ENCODE data around the gene NUAK2.

The NUAK2 gene

DNA sequence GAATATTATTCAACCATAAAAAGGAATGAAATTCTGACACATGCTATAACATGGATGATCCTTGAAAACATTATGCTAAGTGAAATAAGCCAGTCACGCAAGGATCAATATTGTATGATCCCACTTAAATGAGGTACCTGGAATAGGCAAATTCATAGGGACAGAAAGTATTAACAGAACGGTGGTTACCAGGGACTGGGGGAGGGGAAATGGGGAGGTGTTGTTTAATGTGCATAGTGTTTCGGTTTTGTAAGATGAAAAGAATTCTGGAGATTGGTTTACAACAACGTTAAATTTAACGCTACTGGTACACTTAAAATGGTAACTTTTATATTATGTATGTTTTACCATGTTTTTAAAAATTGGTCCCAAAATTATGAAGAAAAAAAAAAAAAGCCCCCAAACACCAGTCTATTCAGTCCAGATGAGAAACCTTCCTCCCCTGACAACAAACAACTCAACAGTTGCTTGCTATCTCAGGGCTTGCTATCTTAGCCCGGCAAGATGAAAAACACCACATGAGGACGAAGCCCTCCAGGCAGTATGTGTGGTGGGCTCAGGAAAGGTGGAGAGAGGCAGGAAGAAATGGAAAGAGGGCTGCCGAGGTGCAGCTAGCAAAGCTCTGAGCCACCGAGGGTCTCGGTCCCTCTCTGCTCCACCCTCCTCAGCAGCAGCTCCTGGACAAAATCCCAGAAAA, 8.5 kb downstream of the NUAK2 start:
- Histone ChIP-seq H3K4me2 (ENCODE audit: low read length) (no peak overlapping the region), H3K27ac (peak overlapping the region; percentile 11), H3K36me3 (ENCODE audit: control insufficient read depth, insufficient read depth, low read length) (no peaks in the 10 kb centered on the region), H3K27me3 (ENCODE audit: control insufficient read depth, insufficient read depth, low read length) (no peaks in the 10 kb centered on the region), H2AFZ (no peak overlapping the region), H3K9ac (no peak overlapping the region), H3K9me3 (ENCODE audit: control insufficient read depth, low read length) (no peaks in the 10 kb centered on the region), H3K4me1 (peaks cover 18% of the 10 kb centered on the region), H3K79me2 (peaks cover 34% of the 10 kb centered on the region), H3K4me3 (ENCODE audit: low read depth, low read length) (no peak overlapping the region)
- TF ChIP-seq, protein P1, sequence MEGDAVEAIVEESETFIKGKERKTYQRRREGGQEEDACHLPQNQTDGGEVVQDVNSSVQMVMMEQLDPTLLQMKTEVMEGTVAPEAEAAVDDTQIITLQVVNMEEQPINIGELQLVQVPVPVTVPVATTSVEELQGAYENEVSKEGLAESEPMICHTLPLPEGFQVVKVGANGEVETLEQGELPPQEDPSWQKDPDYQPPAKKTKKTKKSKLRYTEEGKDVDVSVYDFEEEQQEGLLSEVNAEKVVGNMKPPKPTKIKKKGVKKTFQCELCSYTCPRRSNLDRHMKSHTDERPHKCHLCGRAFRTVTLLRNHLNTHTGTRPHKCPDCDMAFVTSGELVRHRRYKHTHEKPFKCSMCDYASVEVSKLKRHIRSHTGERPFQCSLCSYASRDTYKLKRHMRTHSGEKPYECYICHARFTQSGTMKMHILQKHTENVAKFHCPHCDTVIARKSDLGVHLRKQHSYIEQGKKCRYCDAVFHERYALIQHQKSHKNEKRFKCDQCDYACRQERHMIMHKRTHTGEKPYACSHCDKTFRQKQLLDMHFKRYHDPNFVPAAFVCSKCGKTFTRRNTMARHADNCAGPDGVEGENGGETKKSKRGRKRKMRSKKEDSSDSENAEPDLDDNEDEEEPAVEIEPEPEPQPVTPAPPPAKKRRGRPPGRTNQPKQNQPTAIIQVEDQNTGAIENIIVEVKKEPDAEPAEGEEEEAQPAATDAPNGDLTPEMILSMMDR (IDR thresholded peaks at IDR 0.05): no peak

DNA sequence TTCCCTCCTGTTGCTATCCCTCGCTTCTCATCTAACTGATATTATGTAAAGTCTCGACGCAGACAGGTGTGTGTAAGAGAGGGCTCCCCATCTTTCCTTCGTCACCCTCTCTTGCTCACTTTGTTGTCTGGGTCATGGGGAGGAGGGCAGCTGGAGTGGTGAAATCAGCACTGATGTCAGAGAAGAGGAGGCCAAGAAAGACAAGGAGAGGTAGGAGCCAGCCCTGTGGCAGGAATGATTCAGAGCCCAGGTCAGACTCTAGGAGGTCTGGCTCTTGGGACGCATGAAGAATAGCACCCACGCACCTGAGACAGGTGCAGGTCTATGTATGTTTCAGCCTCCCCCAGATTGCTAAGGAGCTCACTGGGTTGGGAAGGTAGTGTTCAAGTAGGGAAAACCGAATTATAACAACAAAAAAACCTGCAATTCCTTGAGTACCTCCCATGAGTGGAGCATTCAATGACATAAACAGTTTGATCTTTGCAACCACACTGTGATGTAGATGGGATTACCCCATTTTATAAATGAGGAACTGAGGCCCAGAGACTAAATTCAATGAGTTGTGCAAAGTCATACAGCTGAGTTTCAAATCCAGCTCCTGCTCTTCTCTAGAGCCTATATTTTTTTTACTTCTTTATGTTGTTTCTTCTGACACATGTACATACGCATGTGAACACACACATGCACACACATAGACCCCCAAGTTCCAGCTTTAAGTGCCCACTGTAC, 10.4 kb downstream of the NUAK2 start:
- Histone ChIP-seq H3K27ac (no peak overlapping the region), H3K36me3 (ENCODE audit: control insufficient read depth, insufficient read depth, low read length) (no peaks in the 10 kb centered on the region), H3K9me3 (ENCODE audit: control insufficient read depth, low read length) (no peaks in the 10 kb centered on the region), H3K4me2 (ENCODE audit: low read length) (no peak overlapping the region), H3K79me2 (peaks cover 34% of the 10 kb centered on the region), H3K4me1 (peaks cover 3% of the 10 kb centered on the region), H2AFZ (no peak overlapping the region), H3K4me3 (ENCODE audit: low read depth, low read length) (no peak overlapping the region), H3K9ac (no peak overlapping the region), H3K27me3 (ENCODE audit: control insufficient read depth, insufficient read depth, low read length) (no peaks in the 10 kb centered on the region)
- TF ChIP-seq, protein P1 (IDR thresholded peaks at IDR 0.05): no peak

DNA sequence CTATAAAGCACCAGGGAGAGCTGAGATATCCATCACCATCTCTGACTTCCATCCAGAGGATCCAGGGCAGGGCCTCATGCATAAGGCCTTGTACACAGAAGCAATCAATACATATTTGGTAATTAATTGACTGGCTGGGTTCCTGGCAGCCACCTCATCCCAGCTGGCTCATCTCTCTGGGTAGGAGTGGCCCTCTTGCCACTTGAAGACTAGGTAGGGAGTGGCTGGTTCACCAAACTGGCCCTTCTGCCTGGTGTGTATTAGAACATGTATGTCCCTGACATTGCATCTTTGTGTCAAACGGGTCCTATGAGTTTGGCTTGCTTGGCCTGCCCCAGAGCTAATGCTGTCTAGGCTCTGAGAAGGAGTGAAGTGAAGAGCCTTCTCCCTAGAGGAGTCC, 11.8 kb downstream of the NUAK2 start:
- no peaks in the 10 kb centered on the region for H3K27me3 ChIP-seq (ENCODE audit: control insufficient read depth, insufficient read depth, low read length)
- H3K4me3 ChIP-seq (ENCODE audit: low read depth, low read length): no peak overlapping the region
- no peak overlapping the region for H3K4me2 ChIP-seq (ENCODE audit: low read length)
- peaks cover 32% of the 10 kb centered on the region for H3K79me2 ChIP-seq
- no peak overlapping the region for H3K9ac ChIP-seq
- H2AFZ ChIP-seq: no peak overlapping the region
- TF ChIP-seq, protein P1 (IDR thresholded peaks at IDR 0.05): no peak
- H3K27ac ChIP-seq: no peak overlapping the region
- H3K4me1 ChIP-seq: no peaks in the 10 kb centered on the region
- H3K9me3 ChIP-seq (ENCODE audit: control insufficient read depth, low read length): no peaks in the 10 kb centered on the region
- H3K36me3 ChIP-seq (ENCODE audit: control insufficient read depth, insufficient read depth, low read length): no peaks in the 10 kb centered on the region

DNA sequence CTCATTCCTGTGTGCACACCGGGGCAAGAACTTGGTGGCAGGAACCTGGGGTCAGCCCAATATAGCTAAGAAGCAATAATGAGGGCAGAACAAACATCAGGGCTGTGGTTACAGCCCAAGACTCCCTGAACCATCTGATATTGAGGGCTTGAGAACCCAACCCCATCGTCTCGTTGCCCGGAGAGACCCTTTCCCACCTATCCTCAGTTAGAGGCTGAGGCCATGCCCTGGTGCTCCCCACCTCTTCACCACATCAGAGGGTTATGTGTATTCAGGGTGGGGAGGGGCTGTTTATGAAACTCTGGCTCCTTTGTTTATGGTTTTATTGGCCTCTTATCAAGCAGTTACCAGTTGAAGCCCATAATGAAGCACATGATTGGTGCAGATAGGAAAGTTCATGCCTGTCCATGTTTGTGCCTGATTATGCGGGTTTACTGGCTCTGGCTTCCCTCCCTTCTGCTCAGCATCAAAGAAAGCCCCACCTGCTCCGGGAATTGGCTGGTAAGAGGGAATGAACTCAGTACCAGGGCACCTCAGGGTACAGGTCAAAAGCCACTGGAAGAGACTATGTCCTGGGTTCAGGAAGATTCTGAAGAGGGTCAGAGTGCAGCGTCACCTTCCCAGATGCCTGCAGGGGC, 14.5 kb downstream of the NUAK2 start:
- Histone ChIP-seq H3K36me3 (ENCODE audit: control insufficient read depth, insufficient read depth, low read length) (no peaks in the 10 kb centered on the region), H3K4me1 (no peaks in the 10 kb centered on the region), H3K4me3 (ENCODE audit: low read depth, low read length) (no peak overlapping the region), H3K4me2 (ENCODE audit: low read length) (no peak overlapping the region), H2AFZ (no peak overlapping the region), H3K27me3 (ENCODE audit: control insufficient read depth, insufficient read depth, low read length) (no peaks in the 10 kb centered on the region), H3K27ac (no peak overlapping the region), H3K79me2 (peaks cover 28% of the 10 kb centered on the region), H3K9me3 (ENCODE audit: control insufficient read depth, low read length) (no peaks in the 10 kb centered on the region), H3K9ac (no peak overlapping the region)
- TF ChIP-seq, protein P1 (IDR thresholded peaks at IDR 0.05): no peak

Data from parathyroid adenoma (tissue), 2 donors.